Measurements from ENCODE around the gene SCFD2.
"Not testable (repeated sequence)": the region's sequence is repeated elsewhere in the genome, so short reads cannot be mapped to it uniquely, and the experiment has no call there.

The SCFD2 gene

GRCh38 chr4:53057679-53058078 is 308.2 kb downstream of the SCFD2 start:
- no peak overlapping the region for H3K9ac ChIP-seq (ENCODE audit: low read length)
- no peaks in the 10 kb centered on the region for H3K27me3 ChIP-seq (replicated peaks; ENCODE audit: control insufficient read depth, insufficient read depth, low read length)
- no peaks in the 10 kb centered on the region for H3K36me3 ChIP-seq (ENCODE audit: control insufficient read depth, insufficient read depth, low read length, severe bottlenecking)
- no peaks in the 10 kb centered on the region for H3K9me3 ChIP-seq (ENCODE audit: control insufficient read depth, low read length)
- H3K4me3 ChIP-seq (ENCODE audit: low read length), result no peak overlapping the region
- DNase-seq (ENCODE audit: low read depth), result no peak
- no peaks in the 10 kb centered on the region for H3K4me1 ChIP-seq (ENCODE audit: control insufficient read depth, insufficient read depth, low read length)

GRCh38 chr4:53057108-53057507 is 308.8 kb downstream of the SCFD2 start:
- H3K9me3 ChIP-seq (ENCODE audit: control insufficient read depth, low read length); DNase-seq (ENCODE audit: low read depth); H3K4me1 ChIP-seq (ENCODE audit: control insufficient read depth, insufficient read depth, low read length): not testable (repeated sequence)

GRCh38 chr4:53055716-53056403 is 310.0 kb downstream of the SCFD2 start:
- H3K9me3 ChIP-seq (ENCODE audit: control insufficient read depth, low read length), result no peaks in the 10 kb centered on the region
- no peak for DNase-seq (ENCODE audit: low read depth)
- H3K36me3 ChIP-seq (ENCODE audit: control insufficient read depth, insufficient read depth, low read length, severe bottlenecking), result no peaks in the 10 kb centered on the region
- H3K4me3 ChIP-seq (ENCODE audit: low read length), result no peak overlapping the region
- H3K4me1 ChIP-seq (ENCODE audit: control insufficient read depth, insufficient read depth, low read length), result no peaks in the 10 kb centered on the region
- H3K27me3 ChIP-seq (replicated peaks; ENCODE audit: control insufficient read depth, insufficient read depth, low read length), result no peaks in the 10 kb centered on the region
- no peak overlapping the region for H3K9ac ChIP-seq (ENCODE audit: low read length)

More at GRCh38 chr4:53057108-53057507, 308.8 kb downstream of the SCFD2 start:
- not testable (repeated sequence) for H3K9ac ChIP-seq (ENCODE audit: low read length); H3K27me3 ChIP-seq (replicated peaks; ENCODE audit: control insufficient read depth, insufficient read depth, low read length); H3K36me3 ChIP-seq (ENCODE audit: control insufficient read depth, insufficient read depth, low read length, severe bottlenecking); H3K4me3 ChIP-seq (ENCODE audit: low read length)

- Histone ChIP-seq H3K9ac (ENCODE audit: low read length) (no peak overlapping the region), H3K4me1 (ENCODE audit: control insufficient read depth, insufficient read depth, low read length) (no peaks in the 10 kb centered on the region), H3K4me3 (ENCODE audit: low read length) (no peak overlapping the region), H3K36me3 (ENCODE audit: control insufficient read depth, insufficient read depth, low read length, severe bottlenecking) (no peaks in the 10 kb centered on the region), H3K9me3 (ENCODE audit: control insufficient read depth, low read length) (no peaks in the 10 kb centered on the region), H3K27me3 (replicated peaks; ENCODE audit: control insufficient read depth, insufficient read depth, low read length) (no peaks in the 10 kb centered on the region)
- peak; percentile 76 for DNase-seq (ENCODE audit: low read depth)
Observed at GRCh38 chr4:53055274-53055673, 310.6 kb downstream of the SCFD2 start.

GRCh38 chr4:53050361-53050774 is 315.5 kb downstream of the SCFD2 start:
- no peak for DNase-seq (ENCODE audit: low read depth)
- Histone ChIP-seq H3K36me3 (ENCODE audit: control insufficient read depth, insufficient read depth, low read length, severe bottlenecking) (no peaks in the 10 kb centered on the region), H3K4me3 (ENCODE audit: low read length) (no peak overlapping the region), H3K4me1 (ENCODE audit: control insufficient read depth, insufficient read depth, low read length) (no peaks in the 10 kb centered on the region), H3K9ac (ENCODE audit: low read length) (no peak overlapping the region), H3K9me3 (ENCODE audit: control insufficient read depth, low read length) (no peaks in the 10 kb centered on the region), H3K27me3 (replicated peaks; ENCODE audit: control insufficient read depth, insufficient read depth, low read length) (no peaks in the 10 kb centered on the region)

- no peak overlapping the region for H3K9ac ChIP-seq (ENCODE audit: low read length)
- H3K36me3 ChIP-seq (ENCODE audit: control insufficient read depth, insufficient read depth, low read length, severe bottlenecking), result no peaks in the 10 kb centered on the region
- no peaks in the 10 kb centered on the region for H3K27me3 ChIP-seq (replicated peaks; ENCODE audit: control insufficient read depth, insufficient read depth, low read length)
- no peak overlapping the region for H3K4me3 ChIP-seq (ENCODE audit: low read length)
- H3K9me3 ChIP-seq (ENCODE audit: control insufficient read depth, low read length), result no peaks in the 10 kb centered on the region
- no peak for DNase-seq (ENCODE audit: low read depth)
- no peaks in the 10 kb centered on the region for H3K4me1 ChIP-seq (ENCODE audit: control insufficient read depth, insufficient read depth, low read length)
Observed at GRCh38 chr4:53049528-53049927, 316.3 kb downstream of the SCFD2 start.

GRCh38 chr4:53044651-53044960 is 321.3 kb downstream of the SCFD2 start:
- Histone ChIP-seq H3K9me3 (ENCODE audit: control insufficient read depth, low read length) (no peaks in the 10 kb centered on the region), H3K4me3 (ENCODE audit: low read length) (no peak overlapping the region), H3K27me3 (replicated peaks; ENCODE audit: control insufficient read depth, insufficient read depth, low read length) (no peaks in the 10 kb centered on the region), H3K36me3 (ENCODE audit: control insufficient read depth, insufficient read depth, low read length, severe bottlenecking) (no peaks in the 10 kb centered on the region), H3K4me1 (ENCODE audit: control insufficient read depth, insufficient read depth, low read length) (peaks cover 8% of the 10 kb centered on the region), H3K9ac (ENCODE audit: low read length) (no peak overlapping the region)
- DNase-seq (ENCODE audit: low read depth), result no peak

- Histone ChIP-seq H3K9me3 (ENCODE audit: control insufficient read depth, low read length) (no peaks in the 10 kb centered on the region), H3K4me3 (ENCODE audit: low read length) (no peak overlapping the region), H3K4me1 (ENCODE audit: control insufficient read depth, insufficient read depth, low read length) (peaks cover 8% of the 10 kb centered on the region), H3K36me3 (ENCODE audit: control insufficient read depth, insufficient read depth, low read length, severe bottlenecking) (no peaks in the 10 kb centered on the region), H3K27me3 (replicated peaks; ENCODE audit: control insufficient read depth, insufficient read depth, low read length) (no peaks in the 10 kb centered on the region), H3K9ac (ENCODE audit: low read length) (no peak overlapping the region)
- no peak for DNase-seq (ENCODE audit: low read depth)
Observed at GRCh38 chr4:53043891-53044650, 321.8 kb downstream of the SCFD2 start.

GRCh38 chr4:53043055-53043454 is 322.8 kb downstream of the SCFD2 start:
- Histone ChIP-seq H3K9me3 (ENCODE audit: control insufficient read depth, low read length) (no peaks in the 10 kb centered on the region), H3K4me1 (ENCODE audit: control insufficient read depth, insufficient read depth, low read length) (peaks cover 8% of the 10 kb centered on the region), H3K27me3 (replicated peaks; ENCODE audit: control insufficient read depth, insufficient read depth, low read length) (no peaks in the 10 kb centered on the region), H3K9ac (ENCODE audit: low read length) (no peak overlapping the region), H3K4me3 (ENCODE audit: low read length) (no peak overlapping the region), H3K36me3 (ENCODE audit: control insufficient read depth, insufficient read depth, low read length, severe bottlenecking) (no peaks in the 10 kb centered on the region)
- DNase-seq (ENCODE audit: low read depth), result no peak

GRCh38 chr4:53040851-53041250 is 325.0 kb downstream of the SCFD2 start:
- no peak for DNase-seq (ENCODE audit: low read depth)
- H3K9ac ChIP-seq (ENCODE audit: low read length), result no peak overlapping the region
- peaks cover 8% of the 10 kb centered on the region for H3K4me1 ChIP-seq (ENCODE audit: control insufficient read depth, insufficient read depth, low read length)
- no peaks in the 10 kb centered on the region for H3K27me3 ChIP-seq (replicated peaks; ENCODE audit: control insufficient read depth, insufficient read depth, low read length)
- H3K36me3 ChIP-seq (ENCODE audit: control insufficient read depth, insufficient read depth, low read length, severe bottlenecking), result no peaks in the 10 kb centered on the region
- no peak overlapping the region for H3K4me3 ChIP-seq (ENCODE audit: low read length)
- H3K9me3 ChIP-seq (ENCODE audit: control insufficient read depth, low read length), result no peaks in the 10 kb centered on the region

- Histone ChIP-seq H3K4me1 (ENCODE audit: control insufficient read depth, insufficient read depth, low read length) (peaks cover 8% of the 10 kb centered on the region), H3K27me3 (replicated peaks; ENCODE audit: control insufficient read depth, insufficient read depth, low read length) (no peaks in the 10 kb centered on the region), H3K9ac (ENCODE audit: low read length) (no peak overlapping the region), H3K4me3 (ENCODE audit: low read length) (no peak overlapping the region), H3K36me3 (ENCODE audit: control insufficient read depth, insufficient read depth, low read length, severe bottlenecking) (no peaks in the 10 kb centered on the region), H3K9me3 (ENCODE audit: control insufficient read depth, low read length) (no peaks in the 10 kb centered on the region)
- peak; percentile 52 for DNase-seq (ENCODE audit: low read depth)
Observed at GRCh38 chr4:53040459-53040815, 325.4 kb downstream of the SCFD2 start.
